ENCODE measurements around the gene PSME4. TPM values are rescaled to one million over a fixed set of nuclear protein-coding genes. Genes with fewer than 3 reads are reported as not detected.

PSME4 gene
- total and polyA plus RNA-seq, 4 donors = 15.4 to 52.8 (median 28.4) TPM

- H3K27me3 ChIP-seq (ENCODE audit: control insufficient read depth in 4 of 4, insufficient read depth in 4 of 4, low read length in 3 of 4) = no peaks in the 10 kb centered on the region
- no peak overlapping the region for H3K9ac ChIP-seq (ENCODE audit: low read depth in 1 of 2, low read length in 2 of 2)
- no peak for DNase-seq (ENCODE audit: low spot score)
- TF ChIP-seq CTCF (IDR thresholded peaks at IDR 0.05; ENCODE audit: low read depth, low read length, missing input control) = no peak
- TF ChIP-seq REST (IDR thresholded peaks at IDR 0.05) = no peak
- no peak for TF ChIP-seq TAF1 (conservative IDR thresholded peaks at IDR 0.05)
- no peak for TF ChIP-seq FOXA2 (IDR thresholded peaks at IDR 0.05)
- TF ChIP-seq MAX (IDR thresholded peaks at IDR 0.05) = no peak
- no peak for TF ChIP-seq RXRA (IDR thresholded peaks at IDR 0.05)
- no peak for TF ChIP-seq JUND (IDR thresholded peaks at IDR 0.05)
- H3K9me3 ChIP-seq (ENCODE audit: control insufficient read depth in 4 of 4, low read length in 3 of 4) = no peaks in the 10 kb centered on the region
- H3K4me3 ChIP-seq (ENCODE audit: low read depth in 1 of 3, low read length in 3 of 3) = no peak overlapping the region
- H3K27ac ChIP-seq (ENCODE audit: low read depth in 1 of 2, low read length in 2 of 2) = no peak overlapping the region
- no peaks in the 10 kb centered on the region for H3K4me1 ChIP-seq (ENCODE audit: control insufficient read depth in 4 of 4, insufficient read depth in 4 of 4, low read length in 3 of 4)
- no peaks in the 10 kb centered on the region for H3K36me3 ChIP-seq (ENCODE audit: control insufficient read depth in 4 of 4, insufficient read depth in 3 of 4, low read depth in 1 of 4, low read length in 3 of 4)
- WGBS = 61% methylated on average over 1 of the region's 1 CpG
These were observed 29.3 kb upstream of the PSME4 start for GRCh38 chr2:54000122-54000521.

- H3K27me3 ChIP-seq (ENCODE audit: control insufficient read depth in 4 of 4, insufficient read depth in 4 of 4, low read length in 3 of 4) = no peaks in the 10 kb centered on the region
- H3K9ac ChIP-seq (ENCODE audit: low read depth in 1 of 2, low read length in 2 of 2) = no peak overlapping the region
- H3K36me3 ChIP-seq (ENCODE audit: control insufficient read depth in 4 of 4, insufficient read depth in 3 of 4, low read depth in 1 of 4, low read length in 3 of 4) = no peaks in the 10 kb centered on the region
- no peak overlapping the region for H3K27ac ChIP-seq (ENCODE audit: low read depth in 1 of 2, low read length in 2 of 2)
- H3K4me3 ChIP-seq (ENCODE audit: low read depth in 1 of 3, low read length in 3 of 3) = no peak overlapping the region
- H3K9me3 ChIP-seq (ENCODE audit: control insufficient read depth in 4 of 4, low read length in 3 of 4) = no peaks in the 10 kb centered on the region
- no peaks in the 10 kb centered on the region for H3K4me1 ChIP-seq (ENCODE audit: control insufficient read depth in 4 of 4, insufficient read depth in 4 of 4, low read length in 3 of 4)
- DNase-seq (ENCODE audit: low spot score) = no peak
- no peak for TF ChIP-seq REST (IDR thresholded peaks at IDR 0.05)
- TF ChIP-seq FOXA2 (IDR thresholded peaks at IDR 0.05) = no peak
- TF ChIP-seq JUND (IDR thresholded peaks at IDR 0.05) = no peak
- TF ChIP-seq MAX (IDR thresholded peaks at IDR 0.05) = no peak
- TF ChIP-seq ZBTB33 (IDR thresholded peaks at IDR 0.05) = no peak
- TF ChIP-seq RAD21 (IDR thresholded peaks at IDR 0.05) = no peak
- no peak for TF ChIP-seq SP1 (IDR thresholded peaks at IDR 0.05)
- TF ChIP-seq EGR1 (IDR thresholded peaks at IDR 0.05; ENCODE audit: low read depth in 2 of 2) = no peak
- TF ChIP-seq NR2F2 (IDR thresholded peaks at IDR 0.05) = no peak
- TF ChIP-seq CTCF (IDR thresholded peaks at IDR 0.05; ENCODE audit: low read depth, low read length, missing input control) = no peak
- WGBS = 87% methylated on average over 3 of the region's 3 CpGs
These were observed 28.0 kb upstream of the PSME4 start for GRCh38 chr2:53998834-53999233.

Data from liver (tissue), 9 donors.